Brain microvascular endothelial cell (primary cell): ENCODE data around the gene UTP15.

Source experiments
- DNase-seq: peaks from one replicate; pipeline ENCODE4 v3.0.0-alpha.2; 2020
- H3K27ac ChIP-seq: fragments of 250-450 bp; sonication (Bioruptor Pico); 2 replicates; pipeline ENCODE4 v1.5.1; 2020; ENCODE audit warnings: mild to moderate bottlenecking, moderate library complexity
- H3K27me3 ChIP-seq: fragments of 250-450 bp; sonication (Bioruptor Pico); replicated peaks from 2 replicates; pipeline ENCODE4 v1.5.1; 2020; ENCODE audit warnings: mild to moderate bottlenecking
- H3K36me3 ChIP-seq: fragments of 250-450 bp; sonication (Bioruptor Pico); replicated peaks from 2 replicates; pipeline ENCODE4 v1.5.1; 2020; ENCODE audit warnings: mild to moderate bottlenecking
- H3K4me3 ChIP-seq: 2 replicates; pipeline ENCODE4 v1.5.1; 2011; ENCODE audit warnings: low read depth, mild to moderate bottlenecking, control low read depth, low read length, moderate library complexity
- in situ Hi-C: cut with HindIII; loops from 2 replicates; pipeline ENCODE4 v1.10.0; 2017; ENCODE audit warnings: low sequenced_read_pairs, low pct_ligation_motif_present
- TF ChIP-seq, protein P1 (sequence below): IDR thresholded peaks from 2 replicates; pipeline ENCODE4 v1.5.1; 2011; ENCODE audit warnings: low read depth, mild to moderate bottlenecking, moderate library complexity, low read length, control low read depth, inconsistent platforms; ENCODE audit errors: missing control alignments

Gene UTP15

DNA sequence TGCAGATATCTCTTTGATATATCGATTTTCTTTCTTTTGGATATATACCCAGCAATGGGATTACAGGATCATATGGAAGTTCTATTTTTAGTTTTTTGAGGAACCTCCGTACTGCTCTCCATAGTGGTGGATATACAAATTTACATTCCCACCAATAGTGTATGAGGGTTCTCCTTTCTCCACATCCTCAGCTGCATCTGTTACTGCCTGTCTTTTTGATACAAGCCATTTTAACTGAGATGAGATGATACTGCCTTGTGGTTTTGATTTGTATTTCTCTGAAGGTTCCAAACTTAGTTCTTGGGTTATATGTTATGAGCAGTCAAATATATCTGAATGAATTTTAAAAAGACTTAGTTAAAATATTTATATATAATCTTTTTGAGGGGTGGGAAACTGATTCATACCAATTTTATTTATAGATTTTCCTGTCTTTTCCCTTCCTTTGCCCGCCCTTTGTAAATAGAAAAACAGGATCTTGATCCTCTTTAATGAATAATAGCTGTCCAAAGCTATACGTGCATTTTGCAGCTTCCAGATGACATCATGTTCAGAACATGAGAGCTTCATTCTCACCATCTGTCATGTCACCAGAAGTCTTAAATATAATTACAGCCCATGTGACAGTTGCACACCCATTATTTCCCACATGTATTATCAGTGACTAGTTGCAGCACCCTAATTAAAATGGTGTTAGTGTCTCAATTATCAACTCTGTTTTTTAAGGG is 54.2 kb downstream of the UTP15 start:
- DNase-seq: no peak
- H3K27ac ChIP-seq: no peak overlapping the region
- H3K27me3 ChIP-seq: no peaks in the 10 kb centered on the region
- in situ Hi-C loops: no loop called here
- TF ChIP-seq, protein P1, sequence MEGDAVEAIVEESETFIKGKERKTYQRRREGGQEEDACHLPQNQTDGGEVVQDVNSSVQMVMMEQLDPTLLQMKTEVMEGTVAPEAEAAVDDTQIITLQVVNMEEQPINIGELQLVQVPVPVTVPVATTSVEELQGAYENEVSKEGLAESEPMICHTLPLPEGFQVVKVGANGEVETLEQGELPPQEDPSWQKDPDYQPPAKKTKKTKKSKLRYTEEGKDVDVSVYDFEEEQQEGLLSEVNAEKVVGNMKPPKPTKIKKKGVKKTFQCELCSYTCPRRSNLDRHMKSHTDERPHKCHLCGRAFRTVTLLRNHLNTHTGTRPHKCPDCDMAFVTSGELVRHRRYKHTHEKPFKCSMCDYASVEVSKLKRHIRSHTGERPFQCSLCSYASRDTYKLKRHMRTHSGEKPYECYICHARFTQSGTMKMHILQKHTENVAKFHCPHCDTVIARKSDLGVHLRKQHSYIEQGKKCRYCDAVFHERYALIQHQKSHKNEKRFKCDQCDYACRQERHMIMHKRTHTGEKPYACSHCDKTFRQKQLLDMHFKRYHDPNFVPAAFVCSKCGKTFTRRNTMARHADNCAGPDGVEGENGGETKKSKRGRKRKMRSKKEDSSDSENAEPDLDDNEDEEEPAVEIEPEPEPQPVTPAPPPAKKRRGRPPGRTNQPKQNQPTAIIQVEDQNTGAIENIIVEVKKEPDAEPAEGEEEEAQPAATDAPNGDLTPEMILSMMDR: no peak
- no peaks in the 10 kb centered on the region for H3K36me3 ChIP-seq
- H3K4me3 ChIP-seq: no peak overlapping the region

DNA sequence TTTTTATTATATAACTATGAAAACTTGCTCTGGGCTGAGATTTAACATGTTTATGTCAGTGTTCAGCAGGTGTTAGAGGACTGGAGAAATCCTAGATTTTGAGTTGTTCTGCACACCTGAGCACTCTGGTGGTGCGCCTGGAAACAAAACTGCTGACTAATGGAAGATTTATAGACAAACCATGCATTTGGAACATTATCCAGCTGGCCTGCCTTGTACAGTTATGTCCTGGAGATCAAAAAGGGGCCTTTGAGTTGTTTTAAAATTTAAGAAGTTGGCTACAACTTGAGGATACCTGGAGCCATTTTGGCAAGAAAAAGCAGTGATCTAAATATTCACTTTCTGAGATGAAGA is 54.8 kb downstream of the UTP15 start:
- Histone ChIP-seq H3K27me3 (no peaks in the 10 kb centered on the region), H3K27ac (no peak overlapping the region), H3K36me3 (no peaks in the 10 kb centered on the region), H3K4me3 (no peak overlapping the region)
- DNase-seq: no peak
- in situ Hi-C loops: no loop called here
- TF ChIP-seq, protein P1: no peak

DNA sequence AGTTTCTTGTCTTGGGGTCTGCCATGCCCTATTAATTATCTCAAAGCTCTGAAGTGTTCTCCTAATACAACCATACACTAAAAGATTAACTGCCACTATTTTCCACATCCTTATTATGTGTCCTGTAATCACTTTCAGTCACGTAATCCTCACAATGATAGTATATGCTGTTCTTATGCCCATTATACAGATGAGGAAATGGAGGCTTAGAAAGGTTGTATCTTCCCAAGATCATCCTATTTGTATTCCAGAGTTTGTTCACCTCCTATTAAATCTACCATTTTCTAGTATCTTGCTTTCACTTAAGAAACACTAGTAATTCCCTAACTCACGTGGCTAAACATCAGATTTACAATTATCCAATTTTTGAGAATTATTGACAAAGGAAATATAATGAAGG is 57.5 kb downstream of the UTP15 start:
- TF ChIP-seq, protein P1: no peak
- Histone ChIP-seq H3K36me3 (no peaks in the 10 kb centered on the region), H3K27ac (no peak overlapping the region), H3K27me3 (no peaks in the 10 kb centered on the region), H3K4me3 (no peak overlapping the region)
- DNase-seq: no peak
- in situ Hi-C loops: no loop called here

DNA sequence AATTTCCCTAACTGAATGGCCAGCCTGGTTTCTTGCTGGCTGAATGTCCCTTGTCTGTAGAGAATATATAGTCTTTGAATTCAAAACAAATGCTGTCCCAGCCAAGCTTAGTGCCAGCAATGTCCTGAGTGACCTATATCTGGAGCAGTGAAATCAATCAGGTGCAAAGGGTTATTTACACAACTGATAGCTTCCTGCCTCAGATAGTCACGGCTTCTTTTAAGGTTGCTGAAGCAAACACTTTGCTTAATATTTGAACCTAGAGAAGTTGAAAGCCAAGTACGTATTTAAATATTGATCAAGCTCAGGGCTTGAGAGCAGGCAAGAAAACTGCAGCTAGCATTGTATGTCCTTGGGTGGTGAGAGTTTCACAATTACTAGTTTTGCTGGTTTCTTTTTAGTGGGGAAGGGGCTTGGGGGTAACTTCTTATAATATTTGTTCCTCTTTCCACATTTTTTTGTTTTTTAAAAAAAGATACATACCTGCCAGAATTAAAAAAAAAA is 58.4 kb downstream of the UTP15 start:
- DNase-seq: no peak
- TF ChIP-seq, protein P1: no peak

DNA sequence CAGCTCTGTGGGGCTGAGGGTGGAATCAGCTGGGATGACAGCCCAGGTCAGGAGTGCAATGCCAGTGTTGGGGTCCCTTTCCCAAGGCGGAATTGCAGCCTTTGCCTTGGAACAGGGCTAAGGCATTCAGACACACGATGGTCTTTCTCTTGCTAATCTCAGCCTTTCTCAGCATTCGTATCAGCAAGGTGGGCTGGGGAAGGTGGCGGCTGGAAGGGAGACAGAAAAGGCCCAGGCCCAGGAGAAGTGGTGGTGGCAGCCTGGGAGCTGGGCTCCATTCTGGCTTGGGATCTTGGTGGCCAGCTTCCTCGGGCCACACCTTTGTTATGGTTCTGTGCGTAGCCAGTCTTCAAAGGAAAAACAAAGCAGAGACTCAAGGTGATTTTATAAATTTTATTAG is 59.3 kb downstream of the UTP15 start:
- Histone ChIP-seq H3K27me3 (no peaks in the 10 kb centered on the region), H3K4me3 (no peak overlapping the region), H3K27ac (no peak overlapping the region), H3K36me3 (no peaks in the 10 kb centered on the region)
- DNase-seq: no peak
- TF ChIP-seq, protein P1: no peak
- in situ Hi-C loops: no loop called here

More for the DNA sequence above, 58.4 kb downstream of the UTP15 start:
- Histone ChIP-seq H3K27ac (no peak overlapping the region), H3K27me3 (no peaks in the 10 kb centered on the region), H3K36me3 (no peaks in the 10 kb centered on the region), H3K4me3 (no peak overlapping the region)
- in situ Hi-C loops: no loop called here
